Measurements from ENCODE around the gene FGF10.

DNA sequence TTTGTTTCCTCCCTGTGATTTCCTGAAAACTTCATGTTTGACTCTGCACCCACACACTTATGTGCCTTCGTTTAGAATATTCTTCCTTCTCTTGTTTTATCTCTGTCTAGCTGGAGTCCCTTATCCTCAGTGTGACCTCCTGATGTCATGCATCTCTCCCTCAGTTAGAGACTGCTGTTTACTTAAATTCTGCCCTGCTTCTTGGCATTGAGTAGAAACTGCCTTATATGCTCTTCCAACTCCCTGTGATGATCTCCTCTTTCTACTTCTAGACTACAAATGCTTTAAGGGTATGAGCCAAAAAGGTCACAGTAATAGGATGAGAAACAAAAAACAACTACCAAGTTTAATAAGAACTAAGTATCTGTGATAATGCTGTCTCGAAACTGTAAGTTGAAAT lies 12.2 kb downstream of the FGF10 start:
- TF ChIP-seq POLR2A (IDR thresholded peaks at IDR 0.05) (no peak), CTCF (IDR thresholded peaks at IDR 0.05) (no peak)

Measured in uterus (tissue), 2 donors.